Inferior parietal cortex (tissue), 1 donor: Measurements from ENCODE around the gene EMILIN2.

ENCODE experiments used
- DNase-seq: peaks from one replicate; pipeline ENCODE4 v3.0.0-alpha.2; 2016; ENCODE audit errors: extremely low spot score

The EMILIN2 gene

GRCh38 chr18:2878656-2879330 lies 32.0 kb downstream of the EMILIN2 start:
- no peak for DNase-seq

DNA sequence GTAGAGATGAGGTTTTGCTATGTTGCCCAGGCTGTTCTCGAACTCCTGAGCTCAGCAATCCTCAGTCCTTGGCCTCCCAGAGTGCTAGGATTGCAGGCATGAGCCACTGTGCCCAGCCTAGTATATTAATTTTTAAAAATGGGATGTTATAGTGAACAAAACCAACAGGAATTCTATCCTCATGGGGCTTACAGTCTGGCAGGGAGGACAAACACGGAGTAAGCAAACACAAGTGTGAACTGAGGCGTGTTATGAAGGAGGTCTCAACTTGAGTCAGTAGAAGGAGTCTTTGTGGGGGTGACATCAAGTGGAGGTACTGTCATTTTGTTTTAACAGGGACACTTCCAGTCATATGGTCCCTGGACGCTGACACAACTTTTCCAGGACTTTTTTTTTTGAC lies 33.1 kb downstream of the EMILIN2 start:
- no peak for DNase-seq

GRCh38 chr18:2880473-2880872 lies 33.7 kb downstream of the EMILIN2 start:
- no peak for DNase-seq

- no peak for DNase-seq
Measured at GRCh38 chr18:2881088-2881839, 34.5 kb downstream of the EMILIN2 start.

- no peak for DNase-seq
Measured at GRCh38 chr18:2881840-2882195, 35.0 kb downstream of the EMILIN2 start.

- no peak for DNase-seq
Measured at GRCh38 chr18:2882201-2882600, 35.4 kb downstream of the EMILIN2 start.

- DNase-seq, result no peak
Measured at GRCh38 chr18:2883076-2883735, 36.4 kb downstream of the EMILIN2 start.

DNA sequence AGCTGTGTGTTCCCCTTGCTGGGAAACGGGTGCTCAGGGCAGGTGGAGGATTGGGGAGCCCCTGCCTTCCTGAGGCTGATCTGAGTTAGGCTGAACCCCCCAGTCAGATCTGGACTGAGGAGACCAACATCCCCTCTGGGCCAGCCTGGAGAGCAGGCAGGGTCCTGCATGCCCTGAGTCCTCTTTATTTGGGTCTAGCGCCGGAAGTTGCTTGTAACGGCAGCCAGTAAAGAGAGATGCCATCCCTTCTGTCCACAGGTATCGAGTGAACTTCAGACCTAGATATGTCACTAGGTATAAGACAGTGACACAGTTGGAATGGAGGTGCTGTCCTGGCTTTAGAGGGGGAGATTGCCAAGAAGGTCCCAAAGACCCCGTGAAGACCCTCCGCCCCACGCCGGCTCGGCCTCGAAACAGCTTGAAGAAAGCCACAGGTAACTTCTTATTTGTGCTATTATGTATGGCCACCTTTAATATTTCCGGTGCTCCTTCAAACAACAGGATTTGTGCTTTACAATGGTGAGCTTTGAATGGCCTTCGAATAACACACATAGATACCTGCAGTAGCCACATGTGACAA lies 38.0 kb downstream of the EMILIN2 start:
- DNase-seq, result no peak

DNA sequence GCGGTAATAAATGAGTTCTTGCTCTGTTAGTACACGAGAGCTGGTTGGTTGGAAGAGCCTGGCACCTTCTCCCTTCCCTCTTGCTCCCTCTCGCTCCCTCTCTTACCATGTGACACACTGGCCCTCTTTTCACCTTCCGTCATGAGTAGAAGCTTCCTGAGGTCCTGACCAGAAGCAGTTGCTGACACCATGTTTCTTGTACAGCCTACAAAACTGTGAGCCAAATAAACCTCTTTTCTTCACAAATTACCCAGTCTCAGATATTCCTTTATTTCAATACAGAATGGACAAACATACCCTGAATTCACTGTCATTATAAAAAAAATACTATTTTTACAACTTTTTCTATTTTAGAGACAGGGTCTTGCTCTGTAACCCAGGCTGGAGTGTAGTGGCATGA lies 40.7 kb downstream of the EMILIN2 start:
- no peak for DNase-seq

DNA sequence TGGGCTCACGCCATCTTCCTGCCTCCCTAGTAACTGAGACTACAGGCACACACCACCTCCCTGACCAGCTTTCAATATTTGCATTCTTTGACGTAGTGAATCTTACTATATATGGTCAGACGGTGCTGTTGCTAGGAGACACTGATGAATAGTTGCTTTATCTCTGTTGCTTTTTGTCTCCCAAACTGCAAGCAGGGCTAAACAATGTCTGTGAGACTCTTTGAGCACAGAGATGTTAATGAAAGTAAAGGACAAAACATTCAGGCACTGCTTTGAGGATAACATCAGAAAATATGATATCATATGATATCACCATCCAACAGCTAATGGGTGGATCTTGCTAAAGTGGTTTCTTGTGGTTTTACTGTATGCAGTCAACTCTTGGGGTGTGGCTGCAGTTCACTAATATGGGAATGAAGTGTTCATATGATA lies 43.0 kb downstream of the EMILIN2 start:
- DNase-seq, result no peak

DNA sequence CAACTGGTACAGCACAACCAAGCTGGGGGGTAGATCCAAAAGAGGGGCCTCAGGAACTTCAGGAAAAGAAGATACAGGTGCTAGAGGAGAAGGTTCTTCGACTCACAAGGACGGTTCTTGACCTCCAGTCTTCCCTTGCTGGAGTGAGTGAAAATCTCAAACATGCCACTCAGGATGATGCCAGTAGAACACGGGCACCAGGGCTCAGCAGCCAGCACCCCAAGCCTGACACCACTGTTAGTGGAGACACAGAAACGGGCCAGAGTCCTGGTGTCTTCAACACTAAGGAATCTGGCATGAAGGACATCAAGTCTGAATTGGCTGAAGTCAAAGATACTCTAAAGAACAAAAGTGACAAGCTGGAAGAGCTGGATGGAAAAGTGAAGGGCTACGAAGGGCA lies 43.8 kb downstream of the EMILIN2 start:
- no peak for DNase-seq

- no peak for DNase-seq
Measured at GRCh38 chr18:2891526-2892431, 45.0 kb downstream of the EMILIN2 start.

GRCh38 chr18:2893056-2893455 lies 46.2 kb downstream of the EMILIN2 start:
- no peak for DNase-seq

DNA sequence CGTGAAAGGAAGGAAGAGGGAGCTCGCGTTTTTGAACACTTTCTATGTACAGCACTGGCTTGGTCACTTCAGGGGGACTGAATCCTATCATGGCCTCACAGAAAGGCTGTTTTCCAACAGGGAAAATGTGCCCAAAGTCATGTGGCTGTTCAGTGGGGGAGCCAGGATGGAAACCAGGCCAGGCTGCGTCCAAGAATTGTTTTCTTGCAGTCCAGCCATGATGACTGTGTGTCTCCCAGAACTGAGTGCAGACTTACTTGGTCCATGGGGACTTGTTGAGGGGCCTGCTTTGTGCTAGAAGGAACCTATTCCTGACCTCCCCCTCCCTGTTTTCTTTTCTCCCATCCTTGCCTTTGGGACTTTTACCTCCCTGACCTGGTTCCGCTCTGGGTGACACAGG lies 46.9 kb downstream of the EMILIN2 start:
- no peak for DNase-seq

DNA sequence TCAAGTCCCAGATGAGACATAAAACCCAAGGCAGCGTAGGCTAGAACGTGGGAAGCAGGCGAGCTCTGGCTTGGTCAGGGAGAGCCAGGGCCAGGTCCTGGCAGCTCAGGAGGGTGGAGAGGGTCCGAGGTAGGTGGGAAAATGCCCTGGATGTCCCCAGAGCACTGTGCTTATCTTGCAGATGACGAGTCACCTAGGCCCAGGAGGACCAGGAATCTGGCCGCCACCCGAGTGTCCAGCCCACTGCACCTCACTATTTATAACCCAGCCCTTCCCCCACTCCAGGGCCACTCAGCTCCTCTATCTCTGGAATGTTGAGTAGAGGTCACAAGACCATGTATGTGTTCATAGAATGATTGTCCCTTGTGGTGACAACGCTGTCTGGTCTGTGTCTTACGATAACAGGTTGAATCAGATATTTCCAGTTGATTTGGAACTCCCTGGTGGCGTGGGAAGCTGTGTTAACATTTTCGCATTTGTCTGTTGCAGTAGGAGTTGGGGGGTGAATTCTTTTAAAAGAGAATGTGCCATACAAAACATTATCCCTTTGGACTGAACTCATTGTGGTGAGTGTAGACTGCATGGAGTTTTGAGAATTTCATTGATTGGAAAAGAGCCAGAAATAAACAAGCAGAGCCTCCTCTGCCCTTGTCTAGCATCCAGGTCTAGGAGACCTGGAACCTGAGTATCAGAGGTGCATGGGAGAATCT lies 47.5 kb downstream of the EMILIN2 start:
- DNase-seq, result no peak

DNA sequence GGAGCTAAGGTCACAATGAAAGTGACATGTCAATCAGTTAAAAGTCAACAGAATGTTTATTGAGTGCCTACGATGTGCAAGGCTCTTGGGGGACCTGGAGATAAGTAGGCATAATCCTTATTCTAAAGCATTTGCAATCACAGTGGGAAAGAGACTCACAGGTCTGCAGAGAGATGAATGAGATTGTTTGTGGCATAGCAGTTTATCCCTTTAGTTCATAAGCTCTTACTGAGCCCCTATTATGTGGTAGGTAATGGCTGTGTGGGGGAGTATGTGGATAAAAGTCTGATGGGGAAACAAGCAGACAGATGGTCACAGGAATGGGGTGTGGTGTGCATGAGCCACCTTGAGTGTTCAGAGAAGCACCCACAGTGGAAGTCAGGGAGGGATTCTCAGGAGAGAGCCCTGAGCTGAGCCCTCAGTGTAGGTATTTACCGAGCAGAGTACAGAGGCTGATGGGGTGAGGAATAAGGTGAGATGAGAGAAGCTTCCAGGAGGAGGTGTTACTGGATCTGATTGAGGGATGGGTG lies 48.1 kb downstream of the EMILIN2 start:
- no peak for DNase-seq

- DNase-seq, result no peak
Measured at GRCh38 chr18:2895391-2895790, 48.6 kb downstream of the EMILIN2 start.

GRCh38 chr18:2896990-2897389 lies 50.2 kb downstream of the EMILIN2 start:
- DNase-seq, result no peak

GRCh38 chr18:2897448-2898185 lies 50.8 kb downstream of the EMILIN2 start:
- DNase-seq, result no peak

- DNase-seq, result no peak
Measured at GRCh38 chr18:2898186-2898640, 51.4 kb downstream of the EMILIN2 start.
